ENCODE data around the gene WHAMM. TPM values are rescaled to one million over a fixed set of nuclear protein-coding genes. Genes with fewer than 3 reads are reported as not detected.

The WHAMM gene
- total RNA-seq, 5 donors from 2014 or later (not counting 1 experiment from before 2014, with no cell fraction given) = 28.1 to 60.8 (median 34.1) TPM

DNA sequence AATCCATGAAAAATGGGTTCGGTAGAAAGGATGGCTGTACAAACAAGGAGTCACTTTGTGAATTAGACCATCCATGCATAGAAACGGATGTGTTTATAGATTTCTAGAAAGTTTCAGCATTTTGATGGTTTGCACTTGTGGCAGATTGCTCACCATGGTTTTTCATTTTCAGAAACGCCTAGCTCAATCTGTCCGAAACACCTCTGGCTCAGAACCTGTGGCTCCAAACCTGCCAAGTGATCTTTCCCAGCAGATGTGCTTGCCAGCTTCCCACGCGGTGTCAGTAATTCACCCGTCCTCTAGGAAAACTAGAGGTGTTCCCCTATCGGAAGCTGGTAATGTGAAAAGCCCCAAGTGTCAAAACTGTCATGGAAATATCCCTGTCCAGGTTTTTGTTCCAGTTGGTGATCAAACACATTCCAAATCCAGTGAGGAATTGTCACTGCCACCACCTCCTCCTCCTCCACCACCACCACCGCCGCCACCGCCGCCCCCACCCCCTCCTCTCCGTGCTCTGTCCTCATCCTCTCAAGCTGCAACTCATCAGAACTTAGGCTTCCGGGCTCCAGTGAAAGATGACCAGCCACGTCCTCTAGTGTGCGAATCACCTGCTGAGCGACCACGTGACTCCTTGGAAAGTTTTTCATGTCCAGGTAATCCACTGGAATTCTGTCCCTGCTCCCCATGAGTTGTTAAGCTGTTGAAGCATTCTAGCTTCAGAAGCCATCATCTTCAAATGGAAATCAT is 21.2 kb downstream of the WHAMM start:
- Mint-ChIP-seq H3K27ac (no peak overlapping the region), H3K4me1 (peaks cover 19 to 31% (median 24%) of the 10 kb centered on the region in 3 donors), H3K4me3 (no peak overlapping the region), H3K9me3 (no peaks in the 10 kb centered on the region), H3K27me3 (no peaks in the 10 kb centered on the region), H3K36me3 (peaks cover 72% of the 10 kb centered on the region)
- CTCF ChIA-PET = no interaction called here
- Histone ChIP-seq H3K27me3 (replicated peaks in 1 of 2; ENCODE audit: control insufficient read depth in 2 of 2, extremely low read depth in 1 of 2, insufficient read depth in 2 of 2, low read length in 1 of 2) (no peaks in the 10 kb centered on the region), H3K36me3 (ENCODE audit: control insufficient read depth in 2 of 2, extremely low read depth in 1 of 2, insufficient read depth in 1 of 2, low read length in 1 of 2) (peaks cover 10 to 82% of the 10 kb centered on the region in 2 donors), H3K27ac (ENCODE audit: low read length) (no peak overlapping the region), H3K4me1 (ENCODE audit: control insufficient read depth in 1 of 2, extremely low read depth in 1 of 2, insufficient read depth in 2 of 2, low read length in 2 of 2) (no peaks in the 10 kb centered on the region), H3K4me3 (ENCODE audit: control insufficient read depth in 1 of 2, extremely low read depth in 1 of 2, low read length in 1 of 2) (no peak overlapping the region), H3K9me3 (no peaks in the 10 kb centered on the region)
- POLR2A ChIA-PET = interaction anchor here in 1 of 2 donors (0.5 kb wide), 1 partner anchor 64 kb away, joined by 6 read pairs; no protein-coding TSS in a partner anchor
- 83% methylated on average over 16 of the region's 18 CpGs for WGBS (ENCODE audit: insufficient coverage)
- ATAC-seq (replicated peaks in 1 of 4) (no peak), DNase-seq (no peak)

- H3K27ac Mint-ChIP-seq = no peak overlapping the region
- CTCF ChIA-PET = interaction anchor here in 1 of 2 donors (0.6 kb wide), 1 partner anchor 79 kb away, joined by 3 read pairs; no protein-coding TSS in a partner anchor
Observed at GRCh38 chr15:82831894-82832600, 22.6 kb downstream of the WHAMM start.

DNA sequence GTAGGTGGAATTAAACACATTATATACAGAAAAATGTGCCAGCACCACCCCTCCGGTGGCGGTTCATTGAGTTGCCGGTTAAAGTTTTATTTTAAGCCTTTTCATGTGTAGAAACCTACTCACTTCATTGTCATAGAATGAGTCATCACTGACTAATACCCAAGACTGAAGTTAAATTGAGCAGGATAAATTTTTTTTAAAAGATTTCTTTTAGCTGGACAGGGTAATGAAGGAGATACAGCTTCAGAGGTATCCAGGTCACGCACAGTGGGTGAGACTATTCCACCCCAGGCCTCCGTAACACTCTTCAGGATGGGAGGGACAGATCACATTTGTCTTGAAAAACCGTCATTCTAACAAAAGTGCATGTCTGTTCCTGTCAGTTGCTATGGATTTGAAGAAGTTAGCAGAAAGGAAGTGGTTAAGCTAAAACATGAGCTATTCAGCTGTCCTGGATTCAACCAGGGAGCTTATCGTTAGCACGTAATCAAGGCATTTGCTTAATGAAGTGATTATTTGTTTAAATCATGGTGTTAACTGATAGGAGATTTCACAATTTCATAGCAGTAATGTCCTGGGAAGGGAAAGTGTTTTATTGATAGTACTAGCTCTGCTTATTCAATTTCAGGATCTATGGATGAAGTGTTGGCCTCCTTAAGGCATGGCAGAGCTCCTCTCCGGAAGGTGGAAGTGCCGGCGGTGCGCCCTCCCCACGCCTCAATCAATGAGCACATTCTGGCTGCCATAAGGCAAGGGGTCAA is 23.4 kb downstream of the WHAMM start:
- Mint-ChIP-seq H3K27me3 (no peaks in the 10 kb centered on the region), H3K36me3 (peaks cover 80% of the 10 kb centered on the region), H3K9me3 (peaks cover 0 to 3% (median 0%) of the 10 kb centered on the region in 3 donors), H3K27ac (peak overlapping the region in 1 of 2 donors; percentile 59), H3K4me1 (peaks cover 22 to 31% (median 24%) of the 10 kb centered on the region in 3 donors), H3K4me3 (no peak overlapping the region)
- no peak overlapping the region for H3K4me3 ChIP-seq (ENCODE audit: control insufficient read depth in 1 of 2, extremely low read depth in 1 of 2, low read length in 1 of 2)
- no peaks in the 10 kb centered on the region for H3K4me1 ChIP-seq (ENCODE audit: control insufficient read depth in 1 of 2, extremely low read depth in 1 of 2, insufficient read depth in 2 of 2, low read length in 2 of 2)
- H3K36me3 ChIP-seq (ENCODE audit: control insufficient read depth in 2 of 2, extremely low read depth in 1 of 2, insufficient read depth in 1 of 2, low read length in 1 of 2) = peaks cover 17 to 88% of the 10 kb centered on the region in 2 donors
- ChIA-PET CTCF (interaction anchor here (0.6 to 0.7 kb wide), 2 partner anchors 52 to 66 kb away, joined by 3 to 4 read pairs; no protein-coding TSS in a partner anchor), POLR2A (interaction anchor here in 1 of 2 donors (0.6 to 0.9 kb wide), 2 partner anchors 22 to 234 kb away, joined by 5 read pairs; no protein-coding TSS in a partner anchor)
- ATAC-seq (replicated peaks in 1 of 4) (peak; percentile 5 to 62 (median 47)), DNase-seq (peak in 3 of 35 experiments; percentile 3 to 27 (median 17))
- no peaks in the 10 kb centered on the region for H3K27me3 ChIP-seq (replicated peaks in 1 of 2; ENCODE audit: control insufficient read depth in 2 of 2, extremely low read depth in 1 of 2, insufficient read depth in 2 of 2, low read length in 1 of 2)
- no peaks in the 10 kb centered on the region for H3K9me3 ChIP-seq
- 74% methylated on average over 9 of the region's 13 CpGs for WGBS (ENCODE audit: insufficient coverage)
- no peak overlapping the region for H3K27ac ChIP-seq (ENCODE audit: low read length)

More at GRCh38 chr15:82831894-82832600, 22.6 kb downstream of the WHAMM start:
- H3K4me1 ChIP-seq (ENCODE audit: control insufficient read depth in 1 of 2, extremely low read depth in 1 of 2, insufficient read depth in 2 of 2, low read length in 2 of 2) = no peaks in the 10 kb centered on the region
- Mint-ChIP-seq H3K27me3 (no peaks in the 10 kb centered on the region), H3K9me3 (peaks cover 0 to 3% (median 0%) of the 10 kb centered on the region in 3 donors), H3K4me3 (no peak overlapping the region), H3K4me1 (peaks cover 19 to 31% (median 24%) of the 10 kb centered on the region in 3 donors), H3K36me3 (peaks cover 74% of the 10 kb centered on the region)
- POLR2A ChIA-PET = interaction anchor here in 1 of 2 donors (0.6 kb wide), 1 partner anchor 171 kb away, joined by 7 read pairs; no protein-coding TSS in a partner anchor
- no peak overlapping the region for H3K27ac ChIP-seq (ENCODE audit: low read length)
- H3K27me3 ChIP-seq (replicated peaks in 1 of 2; ENCODE audit: control insufficient read depth in 2 of 2, extremely low read depth in 1 of 2, insufficient read depth in 2 of 2, low read length in 1 of 2) = no peaks in the 10 kb centered on the region
- no peak overlapping the region for H3K4me3 ChIP-seq (ENCODE audit: control insufficient read depth in 1 of 2, extremely low read depth in 1 of 2, low read length in 1 of 2)
- no peak for DNase-seq
- no peak for ATAC-seq (replicated peaks in 1 of 4)
- 88% methylated on average over 3 of the region's 5 CpGs for WGBS (ENCODE audit: insufficient coverage)
- peaks cover 11 to 86% of the 10 kb centered on the region in 2 donors for H3K36me3 ChIP-seq (ENCODE audit: control insufficient read depth in 2 of 2, extremely low read depth in 1 of 2, insufficient read depth in 1 of 2, low read length in 1 of 2)
- H3K9me3 ChIP-seq = no peaks in the 10 kb centered on the region

DNA sequence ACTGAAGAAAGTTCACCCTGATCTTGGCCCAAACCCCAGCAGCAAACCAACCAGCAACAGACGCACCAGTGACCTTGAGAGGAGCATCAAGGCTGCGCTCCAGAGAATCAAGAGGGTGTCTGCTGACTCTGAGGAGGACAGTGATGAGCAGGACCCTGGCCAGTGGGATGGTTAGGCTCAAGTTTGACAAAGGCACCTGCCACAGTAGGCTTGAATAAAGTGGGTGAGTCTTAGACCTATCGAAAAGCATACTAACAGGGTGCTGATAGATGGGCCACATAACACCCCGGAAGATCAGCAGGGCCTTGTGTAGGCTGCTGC is 23.9 kb downstream of the WHAMM start:
- ATAC-seq (replicated peaks in 1 of 4) = peak in 1 of 4 experiments; percentile 6
- H3K4me3 Mint-ChIP-seq = no peak overlapping the region

GRCh38 chr15:82835391-82835917 is 26.0 kb downstream of the WHAMM start:
- H3K4me1 Mint-ChIP-seq = peaks cover 22 to 29% (median 24%) of the 10 kb centered on the region in 3 donors
- H3K27me3 Mint-ChIP-seq = no peaks in the 10 kb centered on the region
- 98% methylated on average over 4 of the region's 7 CpGs for WGBS (ENCODE audit: insufficient coverage)
- H3K36me3 Mint-ChIP-seq = peaks cover 66% of the 10 kb centered on the region
- no peak overlapping the region for H3K4me3 ChIP-seq (ENCODE audit: control insufficient read depth in 1 of 2, extremely low read depth in 1 of 2, low read length in 1 of 2)
- H3K27ac ChIP-seq (ENCODE audit: low read length) = no peak overlapping the region
- no peak overlapping the region for H3K27ac Mint-ChIP-seq
- POLR2A ChIA-PET = no interaction called here
- peak in 1 of 4 experiments; percentile 5 for ATAC-seq (replicated peaks in 1 of 4)
- no peak overlapping the region for H3K4me3 Mint-ChIP-seq
- H3K27me3 ChIP-seq (replicated peaks in 1 of 2; ENCODE audit: control insufficient read depth in 2 of 2, extremely low read depth in 1 of 2, insufficient read depth in 2 of 2, low read length in 1 of 2) = no peaks in the 10 kb centered on the region
- H3K4me1 ChIP-seq (ENCODE audit: control insufficient read depth in 1 of 2, extremely low read depth in 1 of 2, insufficient read depth in 2 of 2, low read length in 2 of 2) = no peaks in the 10 kb centered on the region
- no peaks in the 10 kb centered on the region for H3K9me3 ChIP-seq
- CTCF ChIA-PET = no interaction called here
- peaks cover 14 to 67% of the 10 kb centered on the region in 2 donors for H3K36me3 ChIP-seq (ENCODE audit: control insufficient read depth in 2 of 2, extremely low read depth in 1 of 2, insufficient read depth in 1 of 2, low read length in 1 of 2)
- peaks cover 0 to 3% (median 2%) of the 10 kb centered on the region in 3 donors for H3K9me3 Mint-ChIP-seq
- peak in 1 of 35 experiments; percentile 7 for DNase-seq

More for the DNA sequence above, 23.9 kb downstream of the WHAMM start:
- peaks cover 24 to 31% (median 27%) of the 10 kb centered on the region in 3 donors for H3K4me1 Mint-ChIP-seq
- Histone ChIP-seq H3K27ac (ENCODE audit: low read length) (no peak overlapping the region), H3K9me3 (no peaks in the 10 kb centered on the region), H3K36me3 (ENCODE audit: control insufficient read depth in 2 of 2, extremely low read depth in 1 of 2, insufficient read depth in 1 of 2, low read length in 1 of 2) (peaks cover 14 to 82% of the 10 kb centered on the region in 2 donors), H3K4me1 (ENCODE audit: control insufficient read depth in 1 of 2, extremely low read depth in 1 of 2, insufficient read depth in 2 of 2, low read length in 2 of 2) (no peaks in the 10 kb centered on the region), H3K4me3 (ENCODE audit: control insufficient read depth in 1 of 2, extremely low read depth in 1 of 2, low read length in 1 of 2) (no peak overlapping the region), H3K27me3 (replicated peaks in 1 of 2; ENCODE audit: control insufficient read depth in 2 of 2, extremely low read depth in 1 of 2, insufficient read depth in 2 of 2, low read length in 1 of 2) (no peaks in the 10 kb centered on the region)
- peak overlapping the region in 1 of 2 donors; percentile 36 for H3K27ac Mint-ChIP-seq
- peaks cover 80% of the 10 kb centered on the region for H3K36me3 Mint-ChIP-seq
- H3K27me3 Mint-ChIP-seq = no peaks in the 10 kb centered on the region
- 95% methylated on average over 2 of the region's 4 CpGs for WGBS (ENCODE audit: insufficient coverage)
- DNase-seq = peak in 1 of 35 experiments; percentile 5
- POLR2A ChIA-PET = interaction anchor here (0.7 to 0.9 kb wide), 3 partner anchors 22 to 70 kb away, joined by 4 to 5 read pairs (median 4); no protein-coding TSS in a partner anchor
- CTCF ChIA-PET = interaction anchor here in 1 of 2 donors (0.7 kb wide), 1 partner anchor 52 kb away, joined by 3 read pairs; no protein-coding TSS in a partner anchor
- H3K9me3 Mint-ChIP-seq = peaks cover 0 to 3% (median 0%) of the 10 kb centered on the region in 3 donors

Measured in T-cell (primary cell).